DMS 273 (cell line): ENCODE data around the gene OSBPL1A.
A peak's percentile ranks its signal among the peaks of the same experiment; 100 is the strongest.
"Not testable (repeated sequence)": the region's sequence is repeated elsewhere in the genome, so short reads cannot be mapped to it uniquely, and the experiment has no call there.

Experiments used
- DNase-seq: peaks from one replicate; lab custom pipeline; 2025; ENCODE audit not compliant: unreplicated experiment; lab: John Stamatoyannopoulos, UW

OSBPL1A gene

GRCh38 chr18:24189664-24190346, 207.8 kb downstream of the OSBPL1A start:
- DNase-seq, result no peak

GRCh38 chr18:24189007-24189528, 208.6 kb downstream of the OSBPL1A start:
- peak; percentile 38 for DNase-seq

GRCh38 chr18:24188120-24188519, 209.5 kb downstream of the OSBPL1A start:
- DNase-seq, result no peak

GRCh38 chr18:24187689-24188088, 209.9 kb downstream of the OSBPL1A start:
- DNase-seq, result no peak

GRCh38 chr18:24187049-24187448, 210.6 kb downstream of the OSBPL1A start:
- DNase-seq, result no peak

GRCh38 chr18:24185805-24186204, 211.8 kb downstream of the OSBPL1A start:
- DNase-seq, result no peak

- no peak for DNase-seq
These were observed 215.8 kb downstream of the OSBPL1A start for GRCh38 chr18:24181806-24182205.

- DNase-seq, result no peak
These were observed 217.6 kb downstream of the OSBPL1A start for GRCh38 chr18:24180048-24180447.

GRCh38 chr18:24177499-24178133, 220.0 kb downstream of the OSBPL1A start:
- no peak for DNase-seq

- DNase-seq, result peak; percentile 76
These were observed 220.8 kb downstream of the OSBPL1A start for GRCh38 chr18:24176727-24177416.

GRCh38 chr18:24173997-24174396, 223.6 kb downstream of the OSBPL1A start:
- no peak for DNase-seq

- peak; percentile 4 for DNase-seq
These were observed 227.3 kb downstream of the OSBPL1A start for GRCh38 chr18:24170360-24170759.

GRCh38 chr18:24168496-24168895, 229.1 kb downstream of the OSBPL1A start:
- DNase-seq, result no peak

- DNase-seq, result no peak
These were observed 236.3 kb downstream of the OSBPL1A start for GRCh38 chr18:24161304-24161703.

GRCh38 chr18:24160086-24160485, 237.5 kb downstream of the OSBPL1A start:
- DNase-seq, result no peak

GRCh38 chr18:24157855-24158254, 239.8 kb downstream of the OSBPL1A start:
- no peak for DNase-seq

GRCh38 chr18:24153397-24153796, 244.2 kb downstream of the OSBPL1A start:
- no peak for DNase-seq

GRCh38 chr18:24149591-24149990, 248.0 kb downstream of the OSBPL1A start:
- DNase-seq, result not testable (repeated sequence)

- no peak for DNase-seq
These were observed 255.2 kb downstream of the OSBPL1A start for GRCh38 chr18:24142376-24142775.

- DNase-seq, result no peak
These were observed 256.9 kb downstream of the OSBPL1A start for GRCh38 chr18:24140697-24141096.

- DNase-seq, result peak; percentile 95
These were observed 258.6 kb downstream of the OSBPL1A start, which contains the start of gene CABYR for GRCh38 chr18:24138789-24139616. TSS of gene CABYR (plus strand) at chr18:24139062. CDS start at chr18:24143115, 4,053 bp downstream.
